Activated T-helper 1 cell treated with anti-CD3 and anti-CD28 coated beads, Interleukin-12 subunit alpha, Interleukin-12 subunit beta, Interleukin-2, Interleukin-4 antibody, amounts not matched to agents 30 ng/mL and 10 ng/mL and 1 ng/mL, durations not matched to agents 14 hours and 24 hours and 36 hours (primary cell): ENCODE data around the gene ENOX1. TPM values are rescaled to one million over a fixed set of nuclear protein-coding genes. Genes with fewer than 3 reads are reported as not detected.
A peak's percentile ranks its signal among the peaks of the same experiment; 100 is the strongest.

Experiments used
- DNase-seq: peaks from one replicate; pipeline ENCODE4 v3.0.0; 2021; ENCODE audit warnings: low spot score
- H3K27ac Mint-ChIP-seq: one replicate; pipeline ENCODE4 v1.8.0; 2021; ENCODE audit warnings: mild to moderate bottlenecking, mixed read lengths
- H3K27me3 Mint-ChIP-seq: one replicate; pipeline ENCODE4 v1.8.0; 2022; ENCODE audit warnings: mild to moderate bottlenecking, moderate library complexity, mixed read lengths; ENCODE audit not compliant: insufficient read depth
- H3K36me3 Mint-ChIP-seq: one replicate; pipeline ENCODE4 v1.8.0; 2021; ENCODE audit warnings: low read depth, mixed read lengths
- H3K4me1 Mint-ChIP-seq: one replicate; pipeline ENCODE4 v1.8.0; 2021; ENCODE audit warnings: low read depth, mixed read lengths
- H3K4me3 Mint-ChIP-seq: one replicate; pipeline ENCODE4 v1.8.0; 2021; ENCODE audit warnings: mild to moderate bottlenecking, moderate library complexity, mixed read lengths
- H3K9me3 Mint-ChIP-seq: one replicate; pipeline ENCODE4 v1.8.0; 2021; ENCODE audit warnings: mixed read lengths
- intact Hi-C: fragments of 100-400 bp; cut with micrococcal nuclease; formaldehyde crosslinking; loops from one replicate; pipeline ENCODE4 v1.15.1; 2024
- total RNA-seq: library from RNA; stranded (reverse); gene quantifications from 2 replicates; pipeline ENCODE4 v1.2.3, GENCODE V29; 2022

Gene ENOX1
- total RNA-seq, 1 donor from 2014 or later, result 0.08 TPM

GRCh38 chr13:43377149-43377548, 409.6 kb downstream of the ENOX1 start:
- intact Hi-C loops, result no loop called here
- H3K9me3 Mint-ChIP-seq, result peaks cover 5% of the 10 kb centered on the region
- H3K27me3 Mint-ChIP-seq, result peaks cover 27% of the 10 kb centered on the region
- no peak for DNase-seq
- no peak overlapping the region for H3K27ac Mint-ChIP-seq
- no peaks in the 10 kb centered on the region for H3K36me3 Mint-ChIP-seq
- peaks cover 9% of the 10 kb centered on the region for H3K4me1 Mint-ChIP-seq
- H3K4me3 Mint-ChIP-seq, result no peak overlapping the region

GRCh38 chr13:43376596-43376995, 410.2 kb downstream of the ENOX1 start:
- Mint-ChIP-seq H3K4me1 (peaks cover 9% of the 10 kb centered on the region), H3K9me3 (peaks cover 5% of the 10 kb centered on the region)

GRCh38 chr13:43375797-43376465, 410.8 kb downstream of the ENOX1 start:
- Mint-ChIP-seq H3K4me3 (no peak overlapping the region), H3K36me3 (no peaks in the 10 kb centered on the region), H3K4me1 (peaks cover 9% of the 10 kb centered on the region), H3K27ac (no peak overlapping the region), H3K9me3 (peaks cover 5% of the 10 kb centered on the region), H3K27me3 (peaks cover 26% of the 10 kb centered on the region)
- no peak for DNase-seq
- intact Hi-C loops, result no loop called here

More at GRCh38 chr13:43376596-43376995, 410.2 kb downstream of the ENOX1 start:
- no peak overlapping the region for H3K27ac Mint-ChIP-seq
- no peaks in the 10 kb centered on the region for H3K36me3 Mint-ChIP-seq
- H3K4me3 Mint-ChIP-seq, result no peak overlapping the region
- intact Hi-C loops, result no loop called here
- H3K27me3 Mint-ChIP-seq, result peaks cover 26% of the 10 kb centered on the region
- DNase-seq, result no peak

GRCh38 chr13:43374621-43375020, 412.2 kb downstream of the ENOX1 start:
- no peak for DNase-seq
- Mint-ChIP-seq H3K4me1 (peaks cover 12% of the 10 kb centered on the region), H3K9me3 (peaks cover 3% of the 10 kb centered on the region), H3K4me3 (no peak overlapping the region), H3K27me3 (peaks cover 25% of the 10 kb centered on the region), H3K27ac (no peak overlapping the region), H3K36me3 (no peaks in the 10 kb centered on the region)
- intact Hi-C loops, result no loop called here

GRCh38 chr13:43373400-43373799, 413.4 kb downstream of the ENOX1 start:
- Mint-ChIP-seq H3K4me3 (no peak overlapping the region), H3K36me3 (no peaks in the 10 kb centered on the region), H3K27ac (no peak overlapping the region), H3K9me3 (no peaks in the 10 kb centered on the region), H3K27me3 (peaks cover 20% of the 10 kb centered on the region), H3K4me1 (peaks cover 24% of the 10 kb centered on the region)
- intact Hi-C loops, result no loop called here
- DNase-seq, result no peak

- Mint-ChIP-seq H3K27me3 (peaks cover 9% of the 10 kb centered on the region), H3K9me3 (no peaks in the 10 kb centered on the region), H3K27ac (no peak overlapping the region), H3K4me1 (peaks cover 38% of the 10 kb centered on the region), H3K36me3 (no peaks in the 10 kb centered on the region), H3K4me3 (no peak overlapping the region)
- no peak for DNase-seq
- intact Hi-C loops, result no loop called here
These were observed 415.9 kb downstream of the ENOX1 start for GRCh38 chr13:43370842-43371241.

- peaks cover 9% of the 10 kb centered on the region for H3K27me3 Mint-ChIP-seq
- no peak overlapping the region for H3K27ac Mint-ChIP-seq
- no peak for DNase-seq
- no peaks in the 10 kb centered on the region for H3K9me3 Mint-ChIP-seq
- peaks cover 34% of the 10 kb centered on the region for H3K4me1 Mint-ChIP-seq
- H3K36me3 Mint-ChIP-seq, result no peaks in the 10 kb centered on the region
- H3K4me3 Mint-ChIP-seq, result no peak overlapping the region
- intact Hi-C loops, result no loop called here
These were observed 417.5 kb downstream of the ENOX1 start for GRCh38 chr13:43369319-43369718.

- no peak overlapping the region for H3K27ac Mint-ChIP-seq
- intact Hi-C loops, result no loop called here
- DNase-seq, result no peak
These were observed 418.8 kb downstream of the ENOX1 start for GRCh38 chr13:43368003-43368402.

GRCh38 chr13:43365039-43365344, 421.8 kb downstream of the ENOX1 start:
- Mint-ChIP-seq H3K36me3 (no peaks in the 10 kb centered on the region), H3K4me1 (peaks cover 29% of the 10 kb centered on the region), H3K9me3 (no peaks in the 10 kb centered on the region), H3K27me3 (no peaks in the 10 kb centered on the region), H3K27ac (no peak overlapping the region), H3K4me3 (no peak overlapping the region)
- intact Hi-C loops, result no loop called here
- DNase-seq, result no peak

More at GRCh38 chr13:43368003-43368402, 418.8 kb downstream of the ENOX1 start:
- H3K4me1 Mint-ChIP-seq, result peaks cover 34% of the 10 kb centered on the region
- H3K27me3 Mint-ChIP-seq, result no peaks in the 10 kb centered on the region
- H3K36me3 Mint-ChIP-seq, result no peaks in the 10 kb centered on the region
- H3K4me3 Mint-ChIP-seq, result peak overlapping the region; percentile 17
- H3K9me3 Mint-ChIP-seq, result no peaks in the 10 kb centered on the region

GRCh38 chr13:43364210-43365038, 422.3 kb downstream of the ENOX1 start:
- intact Hi-C loops, result no loop called here
- Mint-ChIP-seq H3K36me3 (no peaks in the 10 kb centered on the region), H3K9me3 (no peaks in the 10 kb centered on the region), H3K4me1 (peaks cover 24% of the 10 kb centered on the region), H3K4me3 (no peak overlapping the region), H3K27me3 (no peaks in the 10 kb centered on the region), H3K27ac (no peak overlapping the region)
- DNase-seq, result no peak

- H3K4me3 Mint-ChIP-seq, result no peak overlapping the region
- DNase-seq, result no peak
- H3K9me3 Mint-ChIP-seq, result no peaks in the 10 kb centered on the region
- H3K27ac Mint-ChIP-seq, result no peak overlapping the region
- H3K4me1 Mint-ChIP-seq, result peaks cover 14% of the 10 kb centered on the region
- H3K36me3 Mint-ChIP-seq, result no peaks in the 10 kb centered on the region
- H3K27me3 Mint-ChIP-seq, result no peaks in the 10 kb centered on the region
- intact Hi-C loops, result no loop called here
These were observed 423.4 kb downstream of the ENOX1 start for GRCh38 chr13:43363156-43363953.

- H3K4me3 Mint-ChIP-seq, result no peak overlapping the region
- no peaks in the 10 kb centered on the region for H3K36me3 Mint-ChIP-seq
- no peaks in the 10 kb centered on the region for H3K27me3 Mint-ChIP-seq
- H3K27ac Mint-ChIP-seq, result no peak overlapping the region
- no peaks in the 10 kb centered on the region for H3K9me3 Mint-ChIP-seq
- DNase-seq, result no peak
- H3K4me1 Mint-ChIP-seq, result peaks cover 6% of the 10 kb centered on the region
- intact Hi-C loops, result no loop called here
These were observed 424.2 kb downstream of the ENOX1 start for GRCh38 chr13:43362556-43362955.
